Endothelial cell (in vitro differentiated cells): Measurements from ENCODE around the gene VTN. TPM values are rescaled to one million over a fixed set of nuclear protein-coding genes. Genes with fewer than 3 reads are reported as not detected.

Experiments used
- DNase-seq: peaks from one replicate; pipeline ENCODE4 v3.0.0; 2021; ENCODE audit warnings: low spot score
- H3K27ac Mint-ChIP-seq: one replicate; pipeline ENCODE4 v1.8.0; 2021; ENCODE audit warnings: mixed read lengths, inconsistent platforms; ENCODE audit not compliant: unreplicated experiment
- H3K27me3 Mint-ChIP-seq: one replicate; pipeline ENCODE4 v1.8.0; 2021; ENCODE audit warnings: mild to moderate bottlenecking, moderate library complexity, mixed read lengths, inconsistent platforms; ENCODE audit not compliant: unreplicated experiment
- H3K36me3 Mint-ChIP-seq: one replicate; pipeline ENCODE4 v1.8.0; 2021; ENCODE audit warnings: mild to moderate bottlenecking, low read depth, mixed read lengths, inconsistent platforms; ENCODE audit not compliant: unreplicated experiment
- H3K4me1 Mint-ChIP-seq: one replicate; pipeline ENCODE4 v1.8.0; 2021; ENCODE audit warnings: mild to moderate bottlenecking, mixed read lengths, inconsistent platforms; ENCODE audit not compliant: unreplicated experiment
- H3K4me3 Mint-ChIP-seq: one replicate; pipeline ENCODE4 v1.8.0; 2021; ENCODE audit warnings: mild to moderate bottlenecking, mixed read lengths, inconsistent platforms; ENCODE audit not compliant: unreplicated experiment
- H3K9me3 Mint-ChIP-seq: one replicate; pipeline ENCODE4 v1.8.0; 2021; ENCODE audit warnings: mixed read lengths, inconsistent platforms; ENCODE audit not compliant: unreplicated experiment
- total RNA-seq: library from RNA; stranded (reverse); fragmentation: NEBNext Ultra II Directional; extraction: Animal tissue kit (Norgen Biotek cat#: 25700); gene quantifications from one replicate; pipeline ENCODE4 v1.2.1, GENCODE V29; 2021; ENCODE audit not compliant: unreplicated experiment
- TF ChIP-seq, protein P1 (sequence below): fragments of 200-600 bp; sonication (generic); IDR thresholded peaks from one replicate; pipeline ENCODE4 v1.5.0; 2021; ENCODE audit warnings: antibody characterized with exemption; ENCODE audit not compliant: unreplicated experiment

The VTN gene
- total RNA-seq, 1 donor from 2014 or later = not detected

- peak overlapping the region; percentile 0 for H3K4me3 Mint-ChIP-seq
- DNase-seq = peak; percentile 38
- H3K27me3 Mint-ChIP-seq = peaks cover 23% of the 10 kb centered on the region
- TF ChIP-seq, protein P1, sequence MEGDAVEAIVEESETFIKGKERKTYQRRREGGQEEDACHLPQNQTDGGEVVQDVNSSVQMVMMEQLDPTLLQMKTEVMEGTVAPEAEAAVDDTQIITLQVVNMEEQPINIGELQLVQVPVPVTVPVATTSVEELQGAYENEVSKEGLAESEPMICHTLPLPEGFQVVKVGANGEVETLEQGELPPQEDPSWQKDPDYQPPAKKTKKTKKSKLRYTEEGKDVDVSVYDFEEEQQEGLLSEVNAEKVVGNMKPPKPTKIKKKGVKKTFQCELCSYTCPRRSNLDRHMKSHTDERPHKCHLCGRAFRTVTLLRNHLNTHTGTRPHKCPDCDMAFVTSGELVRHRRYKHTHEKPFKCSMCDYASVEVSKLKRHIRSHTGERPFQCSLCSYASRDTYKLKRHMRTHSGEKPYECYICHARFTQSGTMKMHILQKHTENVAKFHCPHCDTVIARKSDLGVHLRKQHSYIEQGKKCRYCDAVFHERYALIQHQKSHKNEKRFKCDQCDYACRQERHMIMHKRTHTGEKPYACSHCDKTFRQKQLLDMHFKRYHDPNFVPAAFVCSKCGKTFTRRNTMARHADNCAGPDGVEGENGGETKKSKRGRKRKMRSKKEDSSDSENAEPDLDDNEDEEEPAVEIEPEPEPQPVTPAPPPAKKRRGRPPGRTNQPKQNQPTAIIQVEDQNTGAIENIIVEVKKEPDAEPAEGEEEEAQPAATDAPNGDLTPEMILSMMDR = no peak
- peak overlapping the region; percentile 81 for H3K27ac Mint-ChIP-seq
- no peaks in the 10 kb centered on the region for H3K9me3 Mint-ChIP-seq
- peaks cover 29% of the 10 kb centered on the region for H3K4me1 Mint-ChIP-seq
- H3K36me3 Mint-ChIP-seq = peaks cover 7% of the 10 kb centered on the region
Measured at GRCh38 chr17:28379814-28380801, 10.0 kb upstream of the VTN start.

- Mint-ChIP-seq H3K4me3 (peak overlapping the region; percentile 79), H3K27me3 (peaks cover 17% of the 10 kb centered on the region), H3K36me3 (no peaks in the 10 kb centered on the region), H3K4me1 (peaks cover 6% of the 10 kb centered on the region), H3K9me3 (no peaks in the 10 kb centered on the region), H3K27ac (no peak overlapping the region)
- no peak for DNase-seq
- TF ChIP-seq, protein P1 = no peak
Measured at GRCh38 chr17:28372945-28373274, 2.8 kb upstream of the VTN start.

- no peak for DNase-seq
- H3K27ac Mint-ChIP-seq = no peak overlapping the region
- H3K27me3 Mint-ChIP-seq = peaks cover 17% of the 10 kb centered on the region
- no peaks in the 10 kb centered on the region for H3K9me3 Mint-ChIP-seq
- H3K4me3 Mint-ChIP-seq = peak overlapping the region; percentile 79
- no peaks in the 10 kb centered on the region for H3K36me3 Mint-ChIP-seq
- TF ChIP-seq, protein P1 = no peak
- peaks cover 6% of the 10 kb centered on the region for H3K4me1 Mint-ChIP-seq
Measured at GRCh38 chr17:28372203-28372944, 2.3 kb upstream of the VTN start.

GRCh38 chr17:28371245-28372202 lies 1.4 kb upstream of the VTN start, which contains the start of gene SARM1:
Gene SARM1, plus strand, starts transcription at chr17:28371694. Its CDS starts 339 bp downstream, at chr17:28372033.
- Mint-ChIP-seq H3K4me3 (peak within 1 kb of the TSS; percentile 88), H3K27me3 (peaks cover 17% of the 10 kb centered on the region), H3K36me3 (no peaks in the 10 kb centered on the region), H3K4me1 (peaks cover 6% of the 10 kb centered on the region), H3K27ac (no peak within 1 kb of the TSS), H3K9me3 (no peaks in the 10 kb centered on the region)
- DNase-seq = peak; percentile 78
- TF ChIP-seq, protein P1 = no peak
